GM10266 (cell line): ENCODE data around the gene TPSB2.

Source experiments
- DNase-seq: peaks from one replicate; pipeline ENCODE4 v3.0.0; 2012; ENCODE audit errors: extremely low spot score
- TF ChIP-seq, protein P1 (sequence below): IDR thresholded peaks from 2 replicates; pipeline ENCODE4 v1.5.1; 2012; ENCODE audit warnings: mild to moderate bottlenecking, low read depth; ENCODE audit not compliant: control insufficient read depth, insufficient read depth; ENCODE audit errors: missing control alignments

TPSB2 gene

GRCh38 chr16:1215574-1216295, 14.2 kb downstream of the TPSB2 start:
- TF ChIP-seq, protein P1, sequence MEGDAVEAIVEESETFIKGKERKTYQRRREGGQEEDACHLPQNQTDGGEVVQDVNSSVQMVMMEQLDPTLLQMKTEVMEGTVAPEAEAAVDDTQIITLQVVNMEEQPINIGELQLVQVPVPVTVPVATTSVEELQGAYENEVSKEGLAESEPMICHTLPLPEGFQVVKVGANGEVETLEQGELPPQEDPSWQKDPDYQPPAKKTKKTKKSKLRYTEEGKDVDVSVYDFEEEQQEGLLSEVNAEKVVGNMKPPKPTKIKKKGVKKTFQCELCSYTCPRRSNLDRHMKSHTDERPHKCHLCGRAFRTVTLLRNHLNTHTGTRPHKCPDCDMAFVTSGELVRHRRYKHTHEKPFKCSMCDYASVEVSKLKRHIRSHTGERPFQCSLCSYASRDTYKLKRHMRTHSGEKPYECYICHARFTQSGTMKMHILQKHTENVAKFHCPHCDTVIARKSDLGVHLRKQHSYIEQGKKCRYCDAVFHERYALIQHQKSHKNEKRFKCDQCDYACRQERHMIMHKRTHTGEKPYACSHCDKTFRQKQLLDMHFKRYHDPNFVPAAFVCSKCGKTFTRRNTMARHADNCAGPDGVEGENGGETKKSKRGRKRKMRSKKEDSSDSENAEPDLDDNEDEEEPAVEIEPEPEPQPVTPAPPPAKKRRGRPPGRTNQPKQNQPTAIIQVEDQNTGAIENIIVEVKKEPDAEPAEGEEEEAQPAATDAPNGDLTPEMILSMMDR: no peak
- no peak for DNase-seq

DNA sequence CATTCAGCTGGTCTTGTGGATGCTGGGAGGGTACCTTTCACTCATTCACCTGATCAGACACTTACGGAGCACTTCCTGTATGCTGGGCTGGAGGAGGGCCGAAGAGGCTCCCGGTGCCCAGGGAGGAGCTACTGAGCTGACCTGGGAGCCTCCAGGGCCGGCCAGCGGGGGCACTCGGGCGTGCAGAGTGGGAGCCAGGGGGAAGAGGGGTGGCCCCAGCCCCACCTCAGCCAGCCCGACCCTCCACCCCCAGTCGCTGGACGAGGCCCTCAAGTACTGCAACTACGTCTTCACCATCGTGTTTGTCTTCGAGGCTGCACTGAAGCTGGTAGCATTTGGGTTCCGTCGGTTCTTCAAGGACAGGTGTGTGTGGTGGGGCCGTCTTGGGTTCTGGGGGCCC, 15.3 kb downstream of the TPSB2 start:
- TF ChIP-seq, protein P1: no peak
- no peak for DNase-seq

GRCh38 chr16:1213796-1214372, 16.1 kb downstream of the TPSB2 start:
- TF ChIP-seq, protein P1: no peak
- DNase-seq: no peak

- DNase-seq: no peak
- TF ChIP-seq, protein P1: no peak
Observed at GRCh38 chr16:1213231-1213630, 16.8 kb downstream of the TPSB2 start.

DNA sequence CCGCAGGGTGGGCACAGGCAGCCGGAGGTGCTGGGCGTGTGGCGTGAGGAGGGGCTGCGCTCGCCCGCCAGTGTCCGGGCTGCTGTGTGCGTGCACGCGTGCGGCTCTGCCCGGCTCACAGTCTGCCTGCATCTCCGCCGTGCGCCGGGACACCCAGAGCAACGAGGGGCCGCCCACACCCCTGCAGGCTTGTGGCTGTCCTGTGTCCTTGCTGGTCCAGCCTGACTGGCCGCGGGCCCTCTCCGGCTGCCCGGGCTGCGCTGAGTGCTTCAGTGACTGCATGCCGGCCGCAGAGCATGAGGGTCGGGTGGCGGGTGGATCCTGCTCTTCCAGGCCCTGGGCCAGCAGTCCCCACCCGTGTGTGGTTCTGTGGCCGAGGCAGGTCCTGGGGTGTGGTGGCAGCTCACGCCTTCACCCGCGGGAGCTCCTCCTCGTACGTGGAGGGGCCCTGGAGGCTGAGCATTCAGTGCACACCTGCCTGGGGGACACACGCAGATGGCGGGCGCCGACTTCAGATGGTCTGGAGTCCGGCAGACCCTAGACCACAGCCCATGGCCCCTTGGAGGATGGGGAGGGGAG, 17.3 kb downstream of the TPSB2 start:
- DNase-seq: no peak
- TF ChIP-seq, protein P1: no peak

DNA sequence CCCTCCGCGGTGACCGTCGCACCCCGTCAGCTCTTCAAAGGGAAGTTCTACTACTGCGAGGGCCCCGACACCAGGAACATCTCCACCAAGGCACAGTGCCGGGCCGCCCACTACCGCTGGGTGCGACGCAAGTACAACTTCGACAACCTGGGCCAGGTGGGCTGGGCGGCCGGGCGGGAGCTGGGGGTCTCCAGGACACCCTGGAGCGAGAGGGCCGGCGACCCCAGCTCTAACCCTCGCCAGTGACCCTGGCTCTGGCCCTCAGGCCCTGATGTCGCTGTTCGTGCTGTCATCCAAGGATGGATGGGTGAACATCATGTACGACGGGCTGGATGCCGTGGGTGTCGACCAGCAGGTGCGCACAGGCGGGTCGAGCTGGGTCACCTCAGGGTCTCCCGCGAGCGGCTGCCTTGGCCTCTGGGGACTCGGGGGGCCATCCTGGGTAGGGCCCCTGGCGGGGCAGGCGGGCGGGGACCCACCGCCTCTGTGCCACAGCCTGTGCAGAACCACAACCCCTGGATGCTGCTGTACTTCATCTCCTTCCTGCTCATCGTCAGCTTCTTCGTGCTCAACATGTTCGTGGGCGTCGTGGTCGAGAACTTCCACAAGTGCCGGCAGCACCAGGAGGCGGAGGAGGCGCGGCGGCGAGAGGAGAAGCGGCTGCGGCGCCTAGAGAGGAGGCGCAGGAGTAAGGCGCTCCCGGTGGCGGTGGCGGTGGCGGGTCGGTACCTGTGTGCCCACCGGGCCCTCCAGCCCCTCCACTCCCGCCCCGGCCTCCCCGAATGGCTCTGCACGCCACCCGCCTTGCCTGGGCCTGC, 18.3 kb downstream of the TPSB2 start:
- TF ChIP-seq, protein P1: no peak
- no peak for DNase-seq
